K562 (cell line): ENCODE results near the gene APBA2. TPM values are rescaled to one million over a fixed set of nuclear protein-coding genes. Genes with fewer than 3 reads are reported as not detected.

Experiments
- ATAC-seq: fragments of 200-7000 bp; cut with Tn5 transposase; 3 replicates; pipeline ENCODE4 v1.9.1; 2020; ENCODE audit warnings: moderate library complexity
- BruUV-seq: library from RNA; stranded (reverse); fragments of 400-500 nt; replicated peaks from 2 replicates; lab custom pipeline; 2021; lab: Mats Ljungman, UMichigan
- CTCF ChIA-PET: fragments of 300-600 bp; formaldehyde crosslinking; extraction: SDS; loops from one replicate; lab custom pipeline; 2021; ENCODE audit warnings: low intra/inter-chr PET ratio; lab: Yijun Ruan, JAX
- POLR2A ChIA-PET: fragments of 300-600, 350-650 bp; sonication (Branson Sonifier 250); formaldehyde crosslinking; extraction: SDS; loops from one replicate; lab custom pipeline; 2021; ENCODE audit warnings: antibody characterized with exemption, inconsistent platforms; lab: Yijun Ruan, JAX
- DNase-seq, 4 experiments: peaks; one replicate each; pipeline versions ENCODE4 v3.0.0 to v3.0.0-alpha.2; 2011 to 2018; ENCODE audit warnings: low spot score in 3 of 4, mixed read lengths in 3 of 4; ENCODE audit errors: extremely low read depth in 1 of 4
- FAIRE-seq: peaks from 2 replicates; lab custom pipeline; 2011; peaks lifted over from hg19 to GRCh38; lab: Jason Lieb, UNC
- H2AFZ ChIP-seq: 2 replicates; pipeline ENCODE4 v1.6.0; 2011; ENCODE audit warnings: low read depth, low read length, control low read depth, inconsistent platforms
- H3K27ac ChIP-seq: fragments of 200-600 bp; 3 replicates; pipeline ENCODE4 v1.8.0; 2011; ENCODE audit warnings: low read depth, mild to moderate bottlenecking, control low read depth, inconsistent platforms, low read length, moderate library complexity, mixed read lengths; ENCODE audit errors: extremely low read depth
- H3K27me3 ChIP-seq, 2 experiments: fragments of 300-600 bp in 1 of 2; 2 replicates in 1 of 2; 3 replicates in 1 of 2; pipeline versions ENCODE4 v1.6.0 to v1.8.0; 2011; ENCODE audit warnings: inconsistent platforms in 2 of 2, low read length in 2 of 2, mild to moderate bottlenecking in 1 of 2, mixed read lengths in 1 of 2, moderate library complexity in 1 of 2; ENCODE audit not compliant: control insufficient read depth in 2 of 2, insufficient read depth in 2 of 2
- H3K36me3 ChIP-seq: fragments of 300-600 bp; 3 replicates; pipeline ENCODE4 v1.8.0; 2011; ENCODE audit warnings: mild to moderate bottlenecking, low read length, inconsistent platforms; ENCODE audit not compliant: control insufficient read depth, insufficient read depth
- H3K4me1 ChIP-seq, 2 experiments: fragments of 200-600 bp in 1 of 2; replicated peaks in 1 of 2; 2 replicates in 1 of 2; 3 replicates in 1 of 2; pipeline versions ENCODE4 v1.5.1 to v1.8.0; 2011; ENCODE audit warnings: inconsistent platforms in 2 of 2, low read length in 2 of 2, mild to moderate bottlenecking in 1 of 2, mixed read lengths in 1 of 2, moderate library complexity in 1 of 2; ENCODE audit not compliant: control insufficient read depth in 2 of 2, insufficient read depth in 2 of 2
- H3K4me2 ChIP-seq: 2 replicates; pipeline ENCODE4 v1.6.1; 2011; ENCODE audit warnings: low read length, control low read depth, inconsistent platforms, mixed read lengths; ENCODE audit not compliant: insufficient read depth
- H3K4me3 ChIP-seq: fragments of 200-600 bp; sonication (generic), shearing (Covaris generic); 2 replicates; pipeline ENCODE4 v1.5.1; 2016; ENCODE audit warnings: control low read depth, inconsistent platforms
- H3K79me2 ChIP-seq: fragments of 200-600 bp; 3 replicates; pipeline ENCODE4 v1.8.0; 2011; ENCODE audit warnings: low read length, inconsistent platforms; ENCODE audit not compliant: control insufficient read depth, insufficient read depth
- H3K9ac ChIP-seq, 2 experiments: 2 replicates each; pipeline versions ENCODE4 v1.6.0 to v1.6.1; 2011; ENCODE audit warnings: low read depth in 2 of 2, low read length in 2 of 2, control low read depth in 1 of 2, inconsistent platforms in 1 of 2, mild to moderate bottlenecking in 1 of 2, mixed read lengths in 1 of 2; ENCODE audit not compliant: insufficient read depth in 1 of 2
- H3K9me1 ChIP-seq: one replicate; pipeline ENCODE4 v1.6.0; 2011; ENCODE audit warnings: inconsistent platforms, mild to moderate bottlenecking, low read length, moderate library complexity; ENCODE audit not compliant: control insufficient read depth, insufficient read depth
- H3K9me3 ChIP-seq: replicated peaks from 2 replicates; pipeline ENCODE4 v1.5.1; 2011; ENCODE audit warnings: low read depth, low read length, inconsistent platforms; ENCODE audit not compliant: control insufficient read depth, insufficient read depth
- H4K20me1 ChIP-seq: replicated peaks from 2 replicates; pipeline ENCODE4 v1.6.1; 2011; ENCODE audit warnings: low read length, inconsistent platforms, mixed read lengths; ENCODE audit not compliant: control insufficient read depth, insufficient read depth
- BRF1 ChIP-seq: IDR thresholded peaks from 3 replicates; pipeline ENCODE4 v1.6.1; 2011; ENCODE audit warnings: borderline replicate concordance, mild to moderate bottlenecking; ENCODE audit not compliant: insufficient read length; ENCODE audit errors: extremely low read depth
- PHB ChIP-seq: fragments of 250-450 bp; sonication (Bioruptor Pico); IDR thresholded peaks from 2 replicates; pipeline ENCODE4 v1.5.0; 2021
- TCF3 ChIP-seq: sonication (generic); formaldehyde crosslinking; IDR thresholded peaks from 2 replicates; pipeline ENCODE4 v1.4.0; 2020; ENCODE audit warnings: mild to moderate bottlenecking, missing genetic modification reagents
- ZBTB2 ChIP-seq: fragments of 450-650 bp; IDR thresholded peaks from 2 replicates; pipeline ENCODE4 v1.6.1; 2016; ENCODE audit warnings: antibody characterized with exemption
- ZC3H8 ChIP-seq: fragments of 450-650 bp; IDR thresholded peaks from 2 replicates; pipeline ENCODE4 v1.6.1; 2017
- WGBS: fragments of 100-300 bp; shearing (Covaris generic); methylation state at CpG from one replicate; pipeline ENCODE4 v1.1.6; 2016; ENCODE audit warnings: low coverage, mixed read lengths; ENCODE audit not compliant: insufficient coverage; ENCODE audit errors: missing lambda C conversion rate; 5-methylcytosine and 5-hydroxymethylcytosine counted together
- in situ Hi-C: fragments of 300-500 bp; cut with MboI; formaldehyde crosslinking; loops from 4 replicates; pipeline ENCODE4 v1.15.0; 2018; ENCODE audit warnings: inconsistent platforms, mixed read lengths
- intact Hi-C: fragments of 100-400 bp; cut with micrococcal nuclease; formaldehyde crosslinking; loops from 2 replicates; pipeline ENCODE4 v1.14.2; 2022
- polyA plus RNA-seq, 8 experiments: library from polyadenylated mRNA; depleted of rRNA in 4 of 8; stranded (reverse) in 5 of 8; unstranded in 3 of 8; fragments of >200 nt; fragmentation: Nextera tagmentation in 2 of 8; fragmentation: Illumina TruSeq in 1 of 8; extraction: Ambion mirVana in 2 of 8; extraction: Trizol in 1 of 8; gene quantifications; 2 replicates each; pipeline versions ENCODE4 v1.2.1 to v1.2.3, GENCODE V29; 2011 to 2014; ENCODE audit warnings: inconsistent platforms in 1 of 8, missing spikeins in 1 of 8
- total RNA-seq, 7 experiments: library from RNA; depleted of rRNA in 6 of 7; stranded (reverse); fragments of >200 nt in 6 of 7; fragmentation: Illumina TruSeq in 2 of 7; extraction: Trizol in 2 of 7; gene quantifications; 2 replicates each; pipeline versions ENCODE4 v1.2.1 to v1.2.3, GENCODE V29; 2011 to 2021; ENCODE audit warnings: low replicate concordance in 1 of 7
- TF ChIP-seq, protein P1 (sequence below): sonication (generic); formaldehyde crosslinking; IDR thresholded peaks from 2 replicates; pipeline ENCODE4 v1.5.0; 2020; ENCODE audit warnings: missing genetic modification reagents

The APBA2 gene
- total and polyA plus RNA-seq, 9 of the 15 experiments (the other 6 are each of a cell fraction or from before 2014, with no cell fraction given): 0.24 to 40.9 (median 25.2) TPM

DNA sequence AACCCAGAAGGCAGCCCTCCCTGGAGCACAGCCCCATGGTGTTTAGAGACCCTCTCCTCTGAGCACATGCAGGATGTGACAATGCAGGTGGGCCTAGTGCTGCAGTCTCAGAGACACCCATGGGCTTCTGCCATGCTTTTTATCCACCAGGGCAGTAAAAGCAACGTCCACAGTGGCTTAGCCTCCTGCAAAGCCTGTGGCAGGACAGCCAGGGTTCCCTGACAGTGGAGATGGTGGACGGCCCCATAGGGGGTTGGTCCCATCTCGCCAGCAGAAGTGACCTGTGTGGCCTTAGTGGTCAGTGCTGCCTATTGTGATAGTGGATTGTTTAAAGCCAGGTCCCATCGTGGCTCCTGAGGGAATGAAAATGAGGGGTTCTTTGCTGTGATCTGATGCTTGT lies 46.6 kb downstream of the APBA2 start:
- H3K36me3 ChIP-seq: no peaks in the 10 kb centered on the region
- 29% methylated on average over 4 of the region's 4 CpGs for WGBS
- ChIA-PET POLR2A (no interaction called here), CTCF (no interaction called here)
- no peak for ATAC-seq
- H3K27me3 ChIP-seq: no peaks in the 10 kb centered on the region
- H3K9me3 ChIP-seq: 0 out of 2 replicates have a peak, but pooled peaks cover 5% of the 10 kb centered on the region
- H3K4me2 ChIP-seq: no peak overlapping the region
- no TSS peak for BruUV-seq
- peaks cover 11 to 27% of the 10 kb centered on the region in 2 experiments for H3K4me1 ChIP-seq
- in situ Hi-C loops: no loop called here
- no peak for TF ChIP-seq BRF1
- no peak for TF ChIP-seq ZBTB2
- TF ChIP-seq, protein P1, sequence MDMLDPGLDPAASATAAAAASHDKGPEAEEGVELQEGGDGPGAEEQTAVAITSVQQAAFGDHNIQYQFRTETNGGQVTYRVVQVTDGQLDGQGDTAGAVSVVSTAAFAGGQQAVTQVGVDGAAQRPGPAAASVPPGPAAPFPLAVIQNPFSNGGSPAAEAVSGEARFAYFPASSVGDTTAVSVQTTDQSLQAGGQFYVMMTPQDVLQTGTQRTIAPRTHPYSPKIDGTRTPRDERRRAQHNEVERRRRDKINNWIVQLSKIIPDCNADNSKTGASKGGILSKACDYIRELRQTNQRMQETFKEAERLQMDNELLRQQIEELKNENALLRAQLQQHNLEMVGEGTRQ (CRISPR knock-in tag): no peak
- no peak for TF ChIP-seq ZC3H8
- 0 out of 2 replicates have a peak, but pooled peaks have one; percentile 17 for TF ChIP-seq TCF3 (CRISPR knock-in tag)
- TF ChIP-seq PHB (CRISPR knock-in tag): no peak
- TF ChIP-seq, all 486 proteins: peak for 1
- intact Hi-C loops: no loop called here
- H4K20me1 ChIP-seq: no peaks in the 10 kb centered on the region
- FAIRE-seq (peak; percentile 65), DNase-seq (no peak)
- no peak overlapping the region for H3K4me3 ChIP-seq
- no peak overlapping the region for H3K27ac ChIP-seq
- H3K79me2 ChIP-seq: peaks cover 23% of the 10 kb centered on the region; the same call in 2 of the 3 replicates
- H3K9ac ChIP-seq: no peak overlapping the region
- H3K9me1 ChIP-seq: no peaks in the 10 kb centered on the region
- H2AFZ ChIP-seq: no peak overlapping the region
